HG03280 (cell line): ENCODE measurements around the gene TENM3.
A peak's percentile ranks its signal among the peaks of the same experiment; 100 is the strongest.
"Not testable (repeated sequence)": the region's sequence is repeated elsewhere in the genome, so short reads cannot be mapped to it uniquely, and the experiment has no call there.

Experiments
- ATAC-seq: cut with Tn5 transposase; IDR thresholded peaks from one replicate; pipeline ENCODE4 v1.9.1; 2021; ENCODE audit warnings: mild to moderate bottlenecking, moderate library complexity; ENCODE audit not compliant: unreplicated experiment

Gene TENM3

GRCh38 chr4:182801636-182802035, 558.4 kb downstream of the TENM3 start:
- ATAC-seq: no peak

- no peak for ATAC-seq
Observed at GRCh38 chr4:182802621-182803020, 559.4 kb downstream of the TENM3 start.

GRCh38 chr4:182803235-182803634, 560.0 kb downstream of the TENM3 start:
- no peak for ATAC-seq

DNA sequence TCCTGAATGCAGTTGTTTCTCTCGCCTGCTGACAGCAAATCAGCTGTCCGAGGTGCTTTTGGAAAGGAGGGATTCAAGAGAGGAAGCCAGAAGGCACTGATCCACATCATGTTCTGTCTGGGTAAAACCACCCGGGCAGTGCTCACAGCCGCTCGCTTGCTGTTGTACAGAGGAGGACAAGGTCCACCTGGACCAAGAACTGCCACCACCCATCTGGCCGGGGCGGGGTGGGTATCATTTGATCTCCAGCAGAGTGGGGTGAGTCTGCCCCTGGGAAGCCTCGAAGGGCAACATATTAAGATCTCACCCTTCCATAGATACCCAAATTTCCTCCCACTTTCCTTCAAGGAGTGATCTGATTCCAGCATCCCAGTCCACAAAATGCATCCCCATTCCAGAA, 560.9 kb downstream of the TENM3 start:
- ATAC-seq: no peak

DNA sequence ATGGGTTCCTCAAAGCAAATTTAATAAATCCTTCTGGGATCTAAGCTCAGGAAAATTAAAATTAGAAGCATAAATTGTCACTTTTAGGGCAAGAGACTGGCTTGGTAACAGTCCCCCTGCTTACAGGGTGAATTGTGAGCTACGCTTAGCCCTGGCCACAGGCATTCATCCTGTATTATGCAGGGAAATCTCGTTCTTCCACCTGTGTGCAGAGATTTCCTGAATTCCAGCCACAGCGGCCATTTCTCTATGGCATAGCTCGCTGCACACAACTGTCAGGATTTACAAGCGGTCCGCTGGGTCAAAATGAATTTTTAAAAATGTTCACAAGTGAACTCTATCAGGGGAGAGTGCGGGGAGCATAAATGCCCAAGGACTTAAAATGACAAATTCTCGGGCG, 562.1 kb downstream of the TENM3 start:
- ATAC-seq: no peak

DNA sequence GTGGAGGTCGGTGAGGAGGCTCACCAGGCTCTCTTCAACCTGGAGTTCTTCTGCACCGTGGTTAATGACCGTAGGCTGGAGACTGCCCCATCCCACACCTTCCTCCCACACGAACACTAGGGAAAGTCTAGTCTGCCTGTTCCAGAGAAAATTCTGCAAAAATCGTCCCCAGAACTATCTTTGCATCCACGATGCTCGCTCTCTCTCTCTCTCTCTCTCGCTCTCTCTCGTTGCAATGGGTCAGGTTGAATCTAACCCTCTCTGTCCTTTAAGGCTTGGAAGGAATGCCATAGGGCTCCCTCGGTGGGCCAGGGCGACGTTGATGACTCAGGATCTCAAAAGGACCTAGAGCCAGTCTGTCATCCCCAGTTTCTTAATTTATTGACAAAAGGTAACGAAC, 562.5 kb downstream of the TENM3 start:
- ATAC-seq: no peak

GRCh38 chr4:182806259-182807252, 563.4 kb downstream of the TENM3 start:
- ATAC-seq: peak; percentile 75

GRCh38 chr4:182807346-182807745, 564.1 kb downstream of the TENM3 start:
- ATAC-seq: no peak

GRCh38 chr4:182807767-182808548, 564.8 kb downstream of the TENM3 start:
- no peak for ATAC-seq

- ATAC-seq: peak; percentile 70
Observed at GRCh38 chr4:182808673-182809416, 565.6 kb downstream of the TENM3 start.

DNA sequence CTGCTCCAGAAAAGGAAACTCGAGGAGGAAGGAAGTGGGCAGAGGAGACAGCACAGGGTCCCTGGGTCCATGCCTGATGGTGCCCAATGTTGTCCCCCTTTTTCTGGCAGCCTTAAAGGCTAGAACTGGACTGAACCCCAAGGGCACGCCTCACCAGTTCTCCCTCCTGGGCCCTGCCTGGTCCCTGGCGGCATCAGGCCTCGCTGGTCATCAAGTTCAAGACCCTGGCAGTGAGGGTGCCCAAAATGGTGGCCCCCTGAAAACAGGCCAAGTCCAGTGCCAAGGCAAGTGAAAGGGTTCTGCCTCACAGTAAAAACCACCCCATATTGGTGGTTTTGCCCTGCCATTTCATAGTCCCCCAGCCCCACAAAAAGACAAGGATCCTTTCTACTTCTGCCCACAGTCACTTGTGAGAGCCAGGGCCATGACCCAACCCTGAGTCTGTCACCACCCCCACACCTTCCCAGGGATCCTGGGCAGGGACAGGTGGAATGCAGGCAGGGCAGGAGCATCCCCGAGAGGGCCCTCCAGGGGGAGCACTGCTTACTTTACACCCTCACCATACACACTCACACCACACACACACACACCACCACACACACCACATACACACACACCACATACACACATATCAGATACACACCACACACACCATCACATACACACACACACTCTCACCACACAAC, 566.4 kb downstream of the TENM3 start:
- ATAC-seq: peak; percentile 27

DNA sequence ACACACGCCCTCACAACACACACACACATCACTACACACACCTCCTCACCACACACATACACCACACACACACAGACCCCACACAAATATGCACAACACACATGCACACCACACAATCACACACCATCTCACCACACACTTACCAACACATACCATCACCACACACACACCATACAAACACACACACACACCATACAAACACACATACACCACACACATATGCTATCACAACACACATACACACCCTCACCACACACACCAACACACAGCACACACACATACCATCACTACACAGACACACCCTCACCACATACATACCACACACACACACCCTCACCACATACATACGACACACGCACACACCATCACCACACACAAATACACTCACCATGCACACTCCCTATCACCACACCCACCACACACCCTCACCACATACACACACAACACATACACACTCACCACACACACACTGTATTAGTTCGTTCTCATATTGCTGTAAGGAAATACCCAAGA, 567.0 kb downstream of the TENM3 start:
- ATAC-seq: no peak

- ATAC-seq: no peak
Observed at GRCh38 chr4:182812916-182813315, 569.7 kb downstream of the TENM3 start.

- ATAC-seq: not testable (repeated sequence)
Observed at GRCh38 chr4:182814065-182814464, 570.9 kb downstream of the TENM3 start.

DNA sequence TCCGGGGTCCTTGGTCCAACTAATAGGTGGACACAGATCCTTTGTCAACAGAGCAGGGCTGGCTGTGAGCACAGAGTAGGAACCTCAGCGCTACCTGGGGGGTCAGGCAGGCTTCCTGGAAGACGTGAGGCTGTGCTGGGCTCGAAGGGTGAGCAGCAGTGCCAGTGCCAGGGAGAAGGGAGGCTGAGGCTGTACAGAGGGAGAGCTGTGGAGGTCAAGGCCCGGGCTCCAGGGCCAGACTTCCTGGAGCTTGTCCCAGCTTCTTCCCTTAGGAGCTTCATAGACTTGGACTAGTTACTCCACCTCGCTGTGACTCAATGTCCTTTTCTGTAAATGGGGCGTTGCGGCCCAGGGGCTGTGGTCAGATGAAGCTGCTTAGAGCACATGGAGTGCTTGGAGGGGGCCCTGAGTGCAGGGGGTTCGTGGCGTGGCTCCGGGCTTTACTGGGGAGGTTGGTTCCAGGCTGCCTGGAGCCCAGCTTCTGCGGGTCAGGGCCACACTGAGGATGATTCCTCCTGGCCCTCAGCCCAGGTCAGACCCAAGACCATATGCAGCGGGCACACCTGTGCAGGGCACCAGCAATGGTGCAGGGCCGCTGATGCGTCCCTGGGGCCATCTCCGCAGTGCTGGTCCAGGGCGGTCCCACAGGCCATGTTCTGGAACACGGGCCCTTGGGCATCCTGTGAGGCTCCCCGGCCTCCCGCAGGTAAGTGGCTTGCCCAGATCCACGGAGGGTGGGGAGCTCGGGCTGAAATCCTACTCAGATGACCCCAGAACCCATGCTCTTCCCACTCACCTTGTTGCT, 575.9 kb downstream of the TENM3 start:
- ATAC-seq: no peak

DNA sequence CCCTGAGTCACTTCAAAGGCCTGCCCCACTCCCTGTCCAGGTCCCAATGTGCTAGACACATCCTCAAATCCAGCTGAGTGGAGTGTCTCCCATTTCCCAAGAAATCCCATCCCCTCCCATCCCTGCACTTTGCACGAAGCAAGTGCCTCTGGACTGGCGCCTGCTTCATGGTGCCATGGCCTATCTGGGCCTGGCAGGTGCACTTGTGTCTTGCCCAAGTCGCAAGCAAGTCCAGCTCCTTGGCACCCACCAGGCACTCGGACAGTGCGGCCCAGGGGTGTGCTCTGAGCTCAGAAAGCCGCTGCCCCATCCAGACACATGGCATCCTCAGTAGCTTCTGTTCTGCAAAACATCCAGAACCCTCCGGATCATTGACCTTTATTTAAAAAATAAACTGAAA, 576.5 kb downstream of the TENM3 start:
- no peak for ATAC-seq

GRCh38 chr4:182822554-182822953, 579.4 kb downstream of the TENM3 start:
- ATAC-seq: no peak

GRCh38 chr4:182823576-182823975, 580.4 kb downstream of the TENM3 start:
- ATAC-seq: peak; percentile 63

- no peak for ATAC-seq
Observed at GRCh38 chr4:182825003-182825402, 581.8 kb downstream of the TENM3 start.
